ENCODE data around the gene SPACDR.

SPACDR gene

GRCh38 chr7:100433592-100434296 is 30.3 kb downstream of the SPACDR start:
- no peak for DNase-seq

- DNase-seq = no peak
Measured at GRCh38 chr7:100433276-100433591, 30.8 kb downstream of the SPACDR start.

DNA sequence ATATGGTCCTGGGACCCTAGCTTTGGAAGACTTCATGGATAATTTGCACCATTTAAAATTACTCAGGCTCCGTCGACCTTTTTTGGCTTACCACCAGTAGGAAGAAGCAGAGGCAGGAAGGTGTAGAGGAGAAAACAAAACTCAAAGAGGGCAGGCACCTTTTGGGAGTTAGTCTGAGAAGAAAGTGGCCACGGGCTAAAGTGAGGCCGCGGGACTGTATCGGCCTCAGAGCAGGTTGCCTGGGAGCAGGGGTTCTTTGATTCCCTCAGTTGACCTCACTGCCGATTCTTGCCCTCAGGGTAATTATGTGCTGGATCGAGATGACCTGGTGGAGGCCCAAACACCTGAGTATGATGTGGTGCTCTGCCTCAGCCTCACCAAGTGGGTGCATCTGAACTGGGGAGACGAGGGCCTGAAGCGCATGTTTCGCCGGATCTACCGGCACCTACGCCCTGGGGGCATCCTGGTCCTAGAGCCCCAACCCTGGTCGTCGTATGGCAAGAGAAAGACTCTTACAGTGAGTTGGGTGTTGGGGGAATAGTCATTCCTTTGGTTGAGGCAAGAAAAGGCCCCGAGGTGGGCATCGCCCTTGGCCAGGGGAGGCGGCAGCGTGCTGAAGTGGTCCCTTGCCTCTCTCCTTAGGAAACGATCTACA is 31.3 kb downstream of the SPACDR start:
- no peak for DNase-seq

DNA sequence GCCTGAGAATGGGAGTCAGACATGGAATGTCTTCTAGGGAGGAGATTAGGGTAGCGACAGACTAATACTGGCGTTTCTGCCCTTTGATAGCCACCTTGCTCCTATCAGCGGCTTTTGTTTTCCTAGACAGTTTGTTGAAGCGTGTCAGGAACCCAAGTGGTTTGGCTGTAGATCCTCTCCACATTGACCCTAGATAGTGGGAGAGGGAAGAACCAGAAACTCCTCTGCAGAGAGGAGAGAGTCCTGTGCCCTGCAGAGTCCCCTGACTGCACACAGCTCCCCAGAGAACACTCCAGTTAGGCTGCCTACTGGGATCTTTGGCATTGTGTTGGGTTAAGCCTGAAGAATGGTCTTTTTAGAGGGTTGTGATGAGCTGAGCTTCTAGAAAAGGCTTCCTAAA is 32.0 kb downstream of the SPACDR start:
- DNase-seq = no peak

GRCh38 chr7:100431286-100431735 is 32.7 kb downstream of the SPACDR start:
- no peak for DNase-seq

DNA sequence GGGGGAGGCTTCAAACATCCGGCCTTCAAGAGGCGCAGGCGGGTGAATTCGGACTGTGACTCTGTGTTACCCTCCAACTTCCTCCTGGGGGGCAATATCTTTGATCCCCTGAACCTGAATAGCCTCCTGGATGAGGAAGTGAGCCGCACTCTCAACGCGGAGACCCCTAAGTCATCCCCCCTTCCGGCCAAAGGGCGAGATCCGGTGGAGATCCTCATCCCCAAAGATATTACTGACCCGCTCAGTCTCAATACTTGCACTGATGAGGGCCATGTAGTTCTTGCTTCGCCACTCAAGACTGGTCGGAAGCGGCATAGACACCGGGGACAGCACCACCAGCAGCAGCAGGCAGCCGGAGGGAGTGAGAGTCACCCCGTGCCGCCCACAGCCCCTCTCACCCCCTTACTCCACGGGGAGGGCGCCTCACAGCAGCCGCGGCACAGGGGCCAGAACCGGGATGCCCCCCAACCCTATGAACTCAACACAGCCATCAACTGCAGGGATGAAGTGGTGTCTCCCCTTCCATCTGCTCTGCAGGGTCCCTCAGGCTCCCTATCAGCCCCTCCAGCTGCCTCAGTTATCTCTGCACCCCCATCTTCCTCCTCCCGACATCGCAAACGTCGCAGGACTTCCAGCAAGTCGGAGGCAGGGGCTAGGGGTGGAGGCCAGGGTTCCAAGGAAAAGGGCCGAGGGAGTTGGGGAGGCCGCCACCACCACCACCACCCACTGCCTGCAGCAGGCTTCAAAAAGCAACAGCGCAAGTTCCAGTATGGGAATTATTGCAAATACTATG is 33.4 kb downstream of the SPACDR start:
- no peak for DNase-seq

- peak; percentile 81 for DNase-seq
Measured at GRCh38 chr7:100429637-100430492, 34.2 kb downstream of the SPACDR start, which contains the start of gene MEPCE. Gene MEPCE, plus strand, starts transcription at chr7:100429831. Its CDS starts 188 bp downstream, at chr7:100430019.

- peak; percentile 97 for DNase-seq
Measured at GRCh38 chr7:100428967-100429636, 35.0 kb downstream of the SPACDR start.

GRCh38 chr7:100428199-100428966 is 35.7 kb downstream of the SPACDR start, which contains the start of gene ZCWPW1:
Gene ZCWPW1, minus strand, starts transcription at chr7:100428703. Its CDS starts 8,054 bp downstream, at chr7:100420649.
- peak; percentile 94 for DNase-seq

- DNase-seq = no peak
Measured at GRCh38 chr7:100427762-100428198, 36.3 kb downstream of the SPACDR start.

DNA sequence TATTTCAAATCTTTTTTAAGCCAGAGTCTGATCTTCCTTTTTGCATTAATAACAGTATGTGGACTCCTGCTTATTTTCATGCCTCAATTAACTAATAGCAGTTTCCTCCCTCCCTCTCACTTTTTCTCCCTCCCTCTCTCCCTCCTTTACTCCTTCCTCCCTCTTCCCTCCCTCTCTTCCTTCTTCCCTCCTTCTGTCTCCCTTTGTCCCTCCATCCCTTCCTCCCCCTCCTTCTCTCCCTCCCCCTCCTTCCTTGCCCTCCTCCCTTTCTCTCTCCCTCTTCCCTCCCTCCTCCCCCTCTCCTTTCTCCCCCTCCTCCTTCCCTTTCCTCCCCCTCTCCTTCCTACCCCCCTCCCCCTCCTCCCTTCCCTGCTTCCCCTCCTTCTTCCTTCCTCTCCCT is 37.5 kb downstream of the SPACDR start:
- DNase-seq = no peak

- DNase-seq = no peak
Measured at GRCh38 chr7:100425347-100425746, 38.7 kb downstream of the SPACDR start.

DNA sequence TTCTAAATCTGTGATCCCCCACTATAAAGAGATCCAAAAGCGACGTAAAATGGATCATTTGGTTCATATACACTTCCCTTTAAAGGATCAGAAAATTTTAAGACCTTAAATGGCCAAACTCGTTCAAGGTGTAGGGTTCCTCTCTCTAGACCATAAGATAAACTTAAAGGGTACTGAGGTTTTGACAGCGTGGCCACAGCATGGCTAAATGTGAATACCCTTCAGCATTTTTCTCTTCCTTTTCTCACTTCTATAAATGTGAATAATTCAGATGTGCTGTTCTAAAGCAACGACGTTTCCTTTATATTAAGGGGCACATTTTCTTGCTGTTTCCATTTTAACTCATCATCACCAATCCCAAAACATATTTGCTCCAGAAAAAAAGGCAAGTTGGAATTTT is 40.7 kb downstream of the SPACDR start:
- DNase-seq = no peak

- no peak for DNase-seq
Measured at GRCh38 chr7:100419660-100420226, 44.3 kb downstream of the SPACDR start.

DNA sequence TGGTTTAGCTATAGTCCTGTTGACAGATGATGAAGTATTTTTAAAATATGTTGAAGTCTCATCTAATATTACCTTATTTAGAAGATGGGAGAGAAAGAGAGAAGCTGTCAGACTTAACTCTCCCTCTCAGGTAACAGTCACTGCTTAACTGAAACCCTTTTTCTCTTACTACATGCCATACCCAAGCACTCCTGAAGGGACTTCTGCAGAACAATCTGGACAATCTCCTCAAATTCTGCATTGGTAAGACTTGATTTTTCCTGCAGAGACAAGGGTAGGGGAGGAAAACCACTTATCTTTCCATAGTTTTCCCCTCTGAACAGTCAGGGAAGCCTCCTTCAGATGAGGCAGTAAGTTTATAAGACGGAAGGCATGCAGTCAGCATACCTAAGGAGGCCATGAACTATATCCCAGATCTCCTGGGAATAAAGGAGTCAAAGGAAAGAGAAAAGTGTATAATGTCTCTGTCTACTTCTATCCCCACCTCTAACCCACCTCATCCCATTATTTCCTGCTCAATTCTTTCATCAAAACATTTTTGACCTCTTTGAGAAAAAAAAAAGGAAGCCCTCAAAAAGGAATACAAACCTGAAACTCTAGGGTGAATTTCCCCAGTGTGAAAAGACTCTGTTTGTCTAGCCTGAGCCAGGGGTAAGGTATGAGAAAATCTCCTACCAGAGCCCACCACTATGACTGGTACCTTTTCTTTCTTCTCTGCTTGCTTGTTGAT is 45.0 kb downstream of the SPACDR start:
- DNase-seq = no peak

DNA sequence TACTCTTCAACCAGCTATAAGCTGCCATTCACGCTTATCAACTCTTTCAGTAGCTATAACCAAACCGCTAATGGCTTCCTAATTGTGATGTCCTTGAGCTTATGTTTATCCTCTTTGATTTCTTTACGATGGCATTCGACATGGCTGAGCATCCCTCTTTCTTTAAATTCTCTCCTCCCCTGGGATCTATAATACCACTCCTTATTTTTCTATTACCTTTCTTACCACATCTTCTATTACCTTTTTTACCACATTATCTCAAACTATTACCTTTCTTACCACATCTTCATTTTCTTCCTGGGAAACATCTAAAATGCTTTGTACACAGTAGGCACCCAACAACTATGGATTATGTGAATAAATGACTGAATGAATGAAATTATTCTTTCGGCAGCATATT is 48.6 kb downstream of the SPACDR start:
- no peak for DNase-seq

- DNase-seq = no peak
Measured at GRCh38 chr7:100413889-100414288, 50.2 kb downstream of the SPACDR start.

- DNase-seq = no peak
Measured at GRCh38 chr7:100413346-100413745, 50.7 kb downstream of the SPACDR start.

GRCh38 chr7:100411101-100411500 is 53.0 kb downstream of the SPACDR start:
- no peak for DNase-seq
